ENCODE data around the gene PIWIL4. TPM values are rescaled to one million over a fixed set of nuclear protein-coding genes. Genes with fewer than 3 reads are reported as not detected.

Gene PIWIL4
- polyA plus RNA-seq, 1 donor from 2014 or later, result 1.3 TPM

- no peaks in the 10 kb centered on the region for H3K27me3 ChIP-seq (ENCODE audit: insufficient read depth, low read depth, low read length)
- no peak overlapping the region for H3K4me2 ChIP-seq (ENCODE audit: low read length)
Measured at GRCh38 chr11:94666792-94667721, 99.9 kb downstream of the PIWIL4 start.

GRCh38 chr11:94668212-94668793 lies 101.1 kb downstream of the PIWIL4 start:
- Histone ChIP-seq H3K27ac (ENCODE audit: low read length) (no peak overlapping the region), H3K9ac (ENCODE audit: low read length) (no peak overlapping the region), H3K9me2 (ENCODE audit: insufficient read depth, low read length) (no peaks in the 10 kb centered on the region), H3K4me3 (ENCODE audit: low read length) (no peak overlapping the region), H3K9me3 (ENCODE audit: low read length) (no peaks in the 10 kb centered on the region), H3F3A (ENCODE audit: insufficient read depth, low read length, poor library complexity, severe bottlenecking) (no peaks in the 10 kb centered on the region), H3K4me2 (ENCODE audit: low read length) (no peak overlapping the region), H3K27me3 (ENCODE audit: insufficient read depth, low read depth, low read length) (no peaks in the 10 kb centered on the region), H4K20me1 (ENCODE audit: insufficient read depth) (no peaks in the 10 kb centered on the region), H3K36me3 (ENCODE audit: insufficient read depth, low read length) (no peaks in the 10 kb centered on the region), H3K79me2 (replicated peaks; ENCODE audit: insufficient read depth, low read length) (no peaks in the 10 kb centered on the region), H2AFZ (ENCODE audit: low read depth, low read length) (no peak overlapping the region)
- TF ChIP-seq POLR2AphosphoS5 (IDR thresholded peaks at IDR 0.05) (no peak), EZH2 (IDR thresholded peaks at IDR 0.05; ENCODE audit: borderline replicate concordance, insufficient read depth, low read length, poor library complexity, severe bottlenecking) (no peak), REST (IDR thresholded peaks at IDR 0.05; ENCODE audit: borderline replicate concordance) (no peak), MXI1 (conservative IDR thresholded peaks at IDR 0.05; ENCODE audit: poor library complexity, severe bottlenecking) (no peak), TAF1 (IDR thresholded peaks at IDR 0.05; ENCODE audit: low read depth) (no peak), SMC3 (conservative IDR thresholded peaks at IDR 0.05; ENCODE audit: poor library complexity) (no peak), EP300 (conservative IDR thresholded peaks at IDR 0.05; ENCODE audit: poor library complexity, severe bottlenecking) (no peak)

More at GRCh38 chr11:94666792-94667721, 99.9 kb downstream of the PIWIL4 start:
- no peak overlapping the region for H3K4me3 ChIP-seq (ENCODE audit: low read length)
- H3K9me3 ChIP-seq (ENCODE audit: low read length), result no peaks in the 10 kb centered on the region
- H2AFZ ChIP-seq (ENCODE audit: low read depth, low read length), result no peak overlapping the region
- no peaks in the 10 kb centered on the region for H3K36me3 ChIP-seq (ENCODE audit: insufficient read depth, low read length)
- no peaks in the 10 kb centered on the region for H3K9me2 ChIP-seq (ENCODE audit: insufficient read depth, low read length)
- TF ChIP-seq SMC3 (conservative IDR thresholded peaks at IDR 0.05; ENCODE audit: poor library complexity), result no peak
- no peak for TF ChIP-seq REST (IDR thresholded peaks at IDR 0.05; ENCODE audit: borderline replicate concordance)
- TF ChIP-seq MXI1 (conservative IDR thresholded peaks at IDR 0.05; ENCODE audit: poor library complexity, severe bottlenecking), result no peak
- TF ChIP-seq RAD21 (conservative IDR thresholded peaks at IDR 0.05), result no peak
- TF ChIP-seq EP300 (conservative IDR thresholded peaks at IDR 0.05; ENCODE audit: poor library complexity, severe bottlenecking), result no peak
- TF ChIP-seq EZH2 (IDR thresholded peaks at IDR 0.05; ENCODE audit: borderline replicate concordance, insufficient read depth, low read length, poor library complexity, severe bottlenecking), result no peak
- no peak for TF ChIP-seq POLR2AphosphoS5 (IDR thresholded peaks at IDR 0.05)
- TF ChIP-seq, protein P1, sequence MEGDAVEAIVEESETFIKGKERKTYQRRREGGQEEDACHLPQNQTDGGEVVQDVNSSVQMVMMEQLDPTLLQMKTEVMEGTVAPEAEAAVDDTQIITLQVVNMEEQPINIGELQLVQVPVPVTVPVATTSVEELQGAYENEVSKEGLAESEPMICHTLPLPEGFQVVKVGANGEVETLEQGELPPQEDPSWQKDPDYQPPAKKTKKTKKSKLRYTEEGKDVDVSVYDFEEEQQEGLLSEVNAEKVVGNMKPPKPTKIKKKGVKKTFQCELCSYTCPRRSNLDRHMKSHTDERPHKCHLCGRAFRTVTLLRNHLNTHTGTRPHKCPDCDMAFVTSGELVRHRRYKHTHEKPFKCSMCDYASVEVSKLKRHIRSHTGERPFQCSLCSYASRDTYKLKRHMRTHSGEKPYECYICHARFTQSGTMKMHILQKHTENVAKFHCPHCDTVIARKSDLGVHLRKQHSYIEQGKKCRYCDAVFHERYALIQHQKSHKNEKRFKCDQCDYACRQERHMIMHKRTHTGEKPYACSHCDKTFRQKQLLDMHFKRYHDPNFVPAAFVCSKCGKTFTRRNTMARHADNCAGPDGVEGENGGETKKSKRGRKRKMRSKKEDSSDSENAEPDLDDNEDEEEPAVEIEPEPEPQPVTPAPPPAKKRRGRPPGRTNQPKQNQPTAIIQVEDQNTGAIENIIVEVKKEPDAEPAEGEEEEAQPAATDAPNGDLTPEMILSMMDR (IDR thresholded peaks at IDR 0.05; ENCODE audit: poor library complexity, severe bottlenecking), result no peak
- no peaks in the 10 kb centered on the region for H3K79me2 ChIP-seq (replicated peaks; ENCODE audit: insufficient read depth, low read length)
- H3K27ac ChIP-seq (ENCODE audit: low read length), result no peak overlapping the region
- no peak overlapping the region for H3K9ac ChIP-seq (ENCODE audit: low read length)
- H4K20me1 ChIP-seq (ENCODE audit: insufficient read depth), result no peaks in the 10 kb centered on the region
- H3F3A ChIP-seq (ENCODE audit: insufficient read depth, low read length, poor library complexity, severe bottlenecking), result no peaks in the 10 kb centered on the region
